ENCODE measurements around the gene PRICKLE2.

- no peak for TF ChIP-seq CTCF (conservative IDR thresholded peaks at IDR 0.05; ENCODE audit: low read depth in 2 of 2)
- TF ChIP-seq POLR2AphosphoS5 (IDR thresholded peaks at IDR 0.05; ENCODE audit: low read depth) = no peak
- no peak for TF ChIP-seq ZNF331 (CRISPR knock-in tag; IDR thresholded peaks at IDR 0.05; ENCODE audit: low read depth)
- no peak for TF ChIP-seq CREB1 (CRISPR knock-in tag; IDR thresholded peaks at IDR 0.05; ENCODE audit: low read depth)
- TF ChIP-seq EZH2 (IDR thresholded peaks at IDR 0.05; ENCODE audit: low read depth, unreplicated experiment) = no peak
- no peak for TF ChIP-seq REST (IDR thresholded peaks at IDR 0.05; ENCODE audit: unreplicated experiment)
- TF ChIP-seq JUNB (IDR thresholded peaks at IDR 0.05; ENCODE audit: unreplicated experiment) = no peak
- no peak for TF ChIP-seq EZH2phosphoT487 (IDR thresholded peaks at IDR 0.05; ENCODE audit: unreplicated experiment)
- TF ChIP-seq ETS1 (IDR thresholded peaks at IDR 0.05) = no peak
- no peak for TF ChIP-seq ZNF462 (CRISPR knock-in tag; IDR thresholded peaks at IDR 0.05)
- no peak for TF ChIP-seq STAT1 (IDR thresholded peaks at IDR 0.05; ENCODE audit: unreplicated experiment)
Measured at GRCh38 chr3:64215103-64215502, 10.2 kb downstream of the PRICKLE2 start.

Measured in GM23338 (cell line).